Loucy (cell line): Measurements from ENCODE around the gene SH3TC2.

Experiments used
- H2AFZ ChIP-seq: fragments of 200-600 bp; sonication (generic); 2 replicates; pipeline ENCODE4 v1.6.0; 2016; ENCODE audit warnings: antibody characterized with exemption, mild to moderate bottlenecking, low read length, moderate library complexity
- H3F3A ChIP-seq: fragments of 200-600 bp; 2 replicates; pipeline ENCODE4 v1.6.0; 2016; ENCODE audit warnings: antibody characterized with exemption, low read depth, mild to moderate bottlenecking
- H3K27me3 ChIP-seq: fragments of 200-600 bp; sonication (generic); 2 replicates; pipeline ENCODE4 v1.6.1; 2014; ENCODE audit warnings: low read length, mild to moderate bottlenecking; ENCODE audit not compliant: insufficient read depth, poor library complexity, severe bottlenecking
- H3K36me3 ChIP-seq: fragments of 200-600 bp; sonication (generic); 2 replicates; pipeline ENCODE4 v1.6.1; 2016; ENCODE audit warnings: low read length; ENCODE audit not compliant: insufficient read depth
- H3K4me1 ChIP-seq: fragments of 200-600 bp; sonication (generic); 2 replicates; pipeline ENCODE4 v1.5.1; 2014; ENCODE audit warnings: low read length, mild to moderate bottlenecking; ENCODE audit not compliant: insufficient read depth, poor library complexity, severe bottlenecking
- H3K4me2 ChIP-seq: fragments of 200-600 bp; sonication (generic); 2 replicates; pipeline ENCODE4 v1.6.0; 2014; ENCODE audit warnings: antibody characterized with exemption, low read length, low read depth, mild to moderate bottlenecking; ENCODE audit not compliant: poor library complexity, severe bottlenecking
- H3K4me3 ChIP-seq: fragments of 200-600 bp; sonication (generic); 2 replicates; pipeline ENCODE4 v1.5.1; 2014; ENCODE audit warnings: low read length, mild to moderate bottlenecking, mixed read lengths; ENCODE audit not compliant: poor library complexity, severe bottlenecking
- H3K79me2 ChIP-seq: fragments of 200-600 bp; sonication (generic); 2 replicates; pipeline ENCODE4 v1.6.1; 2014; ENCODE audit warnings: low read length; ENCODE audit not compliant: insufficient read depth
- H3K9ac ChIP-seq: fragments of 200-600 bp; sonication (generic); 2 replicates; pipeline ENCODE4 v1.6.0; 2014; ENCODE audit warnings: mild to moderate bottlenecking, low read depth, low read length, moderate library complexity; ENCODE audit not compliant: poor library complexity, severe bottlenecking
- H3K9me2 ChIP-seq: fragments of 200-600 bp; sonication (generic); replicated peaks from 2 replicates; pipeline ENCODE4 v1.6.1; 2016; ENCODE audit warnings: low read depth, low read length, mixed read lengths
- H3K9me3 ChIP-seq: fragments of 200-600 bp; sonication (generic); 2 replicates; pipeline ENCODE4 v1.6.1; 2014; ENCODE audit warnings: mild to moderate bottlenecking, antibody characterized with exemption, low read length, low read depth; ENCODE audit not compliant: insufficient read depth
- H4K20me1 ChIP-seq: fragments of 200-600 bp; sonication (generic); 2 replicates; pipeline ENCODE4 v1.6.0; 2014; ENCODE audit warnings: antibody characterized with exemption, low read length, mild to moderate bottlenecking; ENCODE audit not compliant: insufficient read depth, poor library complexity, severe bottlenecking
- EZH2phosphoT487 ChIP-seq: fragments of 200-600 bp; IDR thresholded peaks from 2 replicates; pipeline ENCODE4 v1.6.1; 2018; ENCODE audit warnings: antibody characterized with exemption, mild to moderate bottlenecking, moderate library complexity, borderline replicate concordance
- TF ChIP-seq, protein P1 (sequence below): fragments of 200-600 bp; sonication (generic); conservative IDR thresholded peaks from 2 replicates; pipeline ENCODE4 v1.5.1; 2014; ENCODE audit warnings: mild to moderate bottlenecking, antibody characterized with exemption, low read length

SH3TC2 gene

DNA sequence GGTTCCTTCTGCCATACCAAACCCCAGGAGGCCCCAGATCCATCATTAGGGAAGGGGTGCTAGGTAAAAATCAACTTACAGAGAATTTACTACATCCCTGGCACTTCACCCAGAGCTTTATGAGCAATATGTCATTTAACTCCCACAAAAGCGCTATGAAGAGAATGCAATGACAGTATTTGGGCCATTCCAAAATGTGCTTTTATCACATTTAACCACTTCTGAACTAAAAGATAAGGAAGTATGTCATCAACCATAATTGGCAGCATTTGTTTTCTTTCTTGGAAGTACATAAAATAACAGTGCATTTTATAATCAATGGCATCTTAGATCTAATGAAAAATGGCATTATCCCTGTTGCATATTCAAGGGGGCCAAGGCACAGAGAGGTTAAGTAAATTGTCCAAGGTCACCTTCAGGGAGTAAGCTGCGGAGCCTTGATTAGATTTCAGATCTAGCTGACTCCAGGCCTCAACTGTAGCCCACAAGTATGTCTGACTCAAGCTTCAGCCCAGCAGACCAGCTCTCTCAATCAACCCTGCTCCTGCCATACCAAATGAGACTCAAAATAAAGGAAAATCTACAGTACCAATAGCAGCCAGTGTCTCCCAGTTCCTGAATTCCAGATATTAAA is 16.5 kb downstream of the SH3TC2 start:
- Histone ChIP-seq H3K36me3 (no peaks in the 10 kb centered on the region), H3K9me2 (no peaks in the 10 kb centered on the region), H3K4me3 (no peak overlapping the region), H3K9ac (no peak overlapping the region), H3K4me1 (no peaks in the 10 kb centered on the region), H3K79me2 (no peaks in the 10 kb centered on the region), H3K4me2 (no peak overlapping the region), H4K20me1 (no peaks in the 10 kb centered on the region), H3F3A (no peaks in the 10 kb centered on the region), H3K27me3 (no peaks in the 10 kb centered on the region), H2AFZ (no peak overlapping the region), H3K9me3 (no peaks in the 10 kb centered on the region)
- TF ChIP-seq, protein P1, sequence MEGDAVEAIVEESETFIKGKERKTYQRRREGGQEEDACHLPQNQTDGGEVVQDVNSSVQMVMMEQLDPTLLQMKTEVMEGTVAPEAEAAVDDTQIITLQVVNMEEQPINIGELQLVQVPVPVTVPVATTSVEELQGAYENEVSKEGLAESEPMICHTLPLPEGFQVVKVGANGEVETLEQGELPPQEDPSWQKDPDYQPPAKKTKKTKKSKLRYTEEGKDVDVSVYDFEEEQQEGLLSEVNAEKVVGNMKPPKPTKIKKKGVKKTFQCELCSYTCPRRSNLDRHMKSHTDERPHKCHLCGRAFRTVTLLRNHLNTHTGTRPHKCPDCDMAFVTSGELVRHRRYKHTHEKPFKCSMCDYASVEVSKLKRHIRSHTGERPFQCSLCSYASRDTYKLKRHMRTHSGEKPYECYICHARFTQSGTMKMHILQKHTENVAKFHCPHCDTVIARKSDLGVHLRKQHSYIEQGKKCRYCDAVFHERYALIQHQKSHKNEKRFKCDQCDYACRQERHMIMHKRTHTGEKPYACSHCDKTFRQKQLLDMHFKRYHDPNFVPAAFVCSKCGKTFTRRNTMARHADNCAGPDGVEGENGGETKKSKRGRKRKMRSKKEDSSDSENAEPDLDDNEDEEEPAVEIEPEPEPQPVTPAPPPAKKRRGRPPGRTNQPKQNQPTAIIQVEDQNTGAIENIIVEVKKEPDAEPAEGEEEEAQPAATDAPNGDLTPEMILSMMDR = no peak
- TF ChIP-seq EZH2phosphoT487 = no peak

DNA sequence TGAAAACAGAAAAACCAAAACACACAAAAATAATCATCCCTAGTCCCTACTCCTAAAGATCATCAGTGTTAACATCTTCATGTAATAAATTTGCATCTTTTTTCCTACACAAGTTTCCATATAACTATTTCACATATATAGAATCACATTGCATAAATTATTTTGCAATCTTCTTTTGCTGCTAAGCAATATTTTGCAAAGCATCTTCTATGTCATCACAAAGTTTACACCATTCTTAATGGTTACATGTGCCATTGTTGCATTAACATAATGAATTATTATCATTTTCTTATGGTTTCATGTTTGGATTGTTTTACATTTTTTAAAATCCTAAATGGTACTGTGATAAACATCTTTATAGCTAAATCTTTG is 17.8 kb downstream of the SH3TC2 start:
- H3K4me3 ChIP-seq = no peak overlapping the region
- H3K9me2 ChIP-seq = no peaks in the 10 kb centered on the region
- H4K20me1 ChIP-seq = no peaks in the 10 kb centered on the region
- H2AFZ ChIP-seq = no peak overlapping the region
- H3K79me2 ChIP-seq = no peaks in the 10 kb centered on the region
- no peaks in the 10 kb centered on the region for H3K36me3 ChIP-seq
- no peaks in the 10 kb centered on the region for H3F3A ChIP-seq
- no peaks in the 10 kb centered on the region for H3K4me1 ChIP-seq
- TF ChIP-seq, protein P1 = no peak
- TF ChIP-seq EZH2phosphoT487 = no peak
- no peak overlapping the region for H3K4me2 ChIP-seq
- no peaks in the 10 kb centered on the region for H3K27me3 ChIP-seq
- H3K9ac ChIP-seq = no peak overlapping the region
- no peaks in the 10 kb centered on the region for H3K9me3 ChIP-seq

DNA sequence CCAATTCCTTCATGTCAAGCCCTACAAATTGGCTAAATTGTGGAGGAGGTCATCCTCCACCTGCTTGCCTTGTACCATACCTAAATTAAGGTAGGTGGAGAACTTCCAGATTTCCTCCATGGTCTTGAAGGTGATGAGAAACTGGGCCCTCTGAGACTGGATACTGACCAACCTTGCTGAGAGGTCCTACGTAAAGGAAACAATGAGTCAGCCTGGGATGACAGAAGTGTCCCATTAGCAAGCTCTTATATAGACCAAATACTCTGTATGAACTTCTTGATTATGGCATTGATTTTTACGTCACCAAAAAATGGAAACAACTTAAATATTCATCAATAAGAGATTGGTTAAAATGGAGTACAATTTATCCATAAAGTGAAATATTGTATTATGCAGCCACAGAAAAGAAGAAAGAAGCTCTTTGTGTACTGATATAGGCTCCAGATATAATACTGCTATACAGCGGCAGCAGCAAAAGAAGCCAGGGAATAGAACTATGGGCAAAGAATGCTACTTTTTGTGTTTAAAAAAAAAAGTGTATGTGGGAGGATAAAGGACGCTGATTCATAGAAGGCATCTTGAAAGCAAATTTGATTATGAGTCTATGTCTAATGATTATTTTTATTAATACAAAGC is 18.3 kb downstream of the SH3TC2 start:
- Histone ChIP-seq H3F3A (no peaks in the 10 kb centered on the region), H3K4me2 (no peak overlapping the region), H3K9me2 (no peaks in the 10 kb centered on the region), H2AFZ (no peak overlapping the region), H3K4me3 (no peak overlapping the region), H3K9ac (no peak overlapping the region), H4K20me1 (no peaks in the 10 kb centered on the region), H3K36me3 (no peaks in the 10 kb centered on the region), H3K4me1 (no peaks in the 10 kb centered on the region), H3K79me2 (no peaks in the 10 kb centered on the region), H3K9me3 (no peaks in the 10 kb centered on the region), H3K27me3 (no peaks in the 10 kb centered on the region)
- TF ChIP-seq, protein P1 = no peak
- no peak for TF ChIP-seq EZH2phosphoT487
